ENCODE results near the gene CALML3.

Gene CALML3

DNA sequence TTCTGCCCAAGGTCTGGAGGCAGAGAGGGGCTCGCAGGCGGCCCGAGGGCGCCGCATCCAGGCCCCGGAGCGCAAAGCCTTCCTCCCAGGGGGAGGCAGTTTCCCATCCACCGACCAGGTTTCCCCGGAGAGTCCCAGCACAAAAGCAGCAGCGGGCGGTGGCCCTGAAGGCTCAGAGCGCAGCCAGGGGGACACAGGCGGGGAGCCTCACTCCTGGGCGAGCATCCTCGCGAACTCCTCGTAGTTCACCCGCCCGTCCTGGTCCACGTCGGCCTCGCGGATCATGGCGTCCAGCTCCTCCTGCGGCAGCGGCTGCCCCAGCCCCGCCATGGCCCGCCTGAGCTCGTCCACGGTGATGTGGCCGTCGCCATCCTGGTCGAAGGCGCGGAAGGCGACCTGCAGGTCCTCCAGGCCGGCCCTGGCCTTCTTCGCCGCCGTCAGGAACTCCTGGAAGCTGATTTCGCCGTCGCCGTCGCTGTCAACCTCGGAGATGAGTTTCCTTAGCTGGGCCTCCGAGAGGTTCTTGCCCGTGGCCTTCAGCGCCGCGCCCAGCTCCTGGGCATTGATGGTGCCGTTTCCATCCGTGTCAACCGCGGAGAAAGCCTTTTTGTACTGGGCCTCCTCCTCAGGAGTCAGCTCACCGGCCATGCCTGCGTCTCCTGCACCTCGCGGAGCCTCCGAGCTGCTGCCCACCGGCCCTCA is 25.8 kb upstream of the CALML3 start:
- no peak for DNase-seq (ENCODE audit: low read depth)
- TF ChIP-seq, protein P1, sequence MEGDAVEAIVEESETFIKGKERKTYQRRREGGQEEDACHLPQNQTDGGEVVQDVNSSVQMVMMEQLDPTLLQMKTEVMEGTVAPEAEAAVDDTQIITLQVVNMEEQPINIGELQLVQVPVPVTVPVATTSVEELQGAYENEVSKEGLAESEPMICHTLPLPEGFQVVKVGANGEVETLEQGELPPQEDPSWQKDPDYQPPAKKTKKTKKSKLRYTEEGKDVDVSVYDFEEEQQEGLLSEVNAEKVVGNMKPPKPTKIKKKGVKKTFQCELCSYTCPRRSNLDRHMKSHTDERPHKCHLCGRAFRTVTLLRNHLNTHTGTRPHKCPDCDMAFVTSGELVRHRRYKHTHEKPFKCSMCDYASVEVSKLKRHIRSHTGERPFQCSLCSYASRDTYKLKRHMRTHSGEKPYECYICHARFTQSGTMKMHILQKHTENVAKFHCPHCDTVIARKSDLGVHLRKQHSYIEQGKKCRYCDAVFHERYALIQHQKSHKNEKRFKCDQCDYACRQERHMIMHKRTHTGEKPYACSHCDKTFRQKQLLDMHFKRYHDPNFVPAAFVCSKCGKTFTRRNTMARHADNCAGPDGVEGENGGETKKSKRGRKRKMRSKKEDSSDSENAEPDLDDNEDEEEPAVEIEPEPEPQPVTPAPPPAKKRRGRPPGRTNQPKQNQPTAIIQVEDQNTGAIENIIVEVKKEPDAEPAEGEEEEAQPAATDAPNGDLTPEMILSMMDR (IDR thresholded peaks at IDR 0.05; ENCODE audit: low read depth, low read length, missing control alignments), result no peak
- H3K4me3 ChIP-seq (ENCODE audit: low read depth, low read length), result no peak overlapping the region

DNA sequence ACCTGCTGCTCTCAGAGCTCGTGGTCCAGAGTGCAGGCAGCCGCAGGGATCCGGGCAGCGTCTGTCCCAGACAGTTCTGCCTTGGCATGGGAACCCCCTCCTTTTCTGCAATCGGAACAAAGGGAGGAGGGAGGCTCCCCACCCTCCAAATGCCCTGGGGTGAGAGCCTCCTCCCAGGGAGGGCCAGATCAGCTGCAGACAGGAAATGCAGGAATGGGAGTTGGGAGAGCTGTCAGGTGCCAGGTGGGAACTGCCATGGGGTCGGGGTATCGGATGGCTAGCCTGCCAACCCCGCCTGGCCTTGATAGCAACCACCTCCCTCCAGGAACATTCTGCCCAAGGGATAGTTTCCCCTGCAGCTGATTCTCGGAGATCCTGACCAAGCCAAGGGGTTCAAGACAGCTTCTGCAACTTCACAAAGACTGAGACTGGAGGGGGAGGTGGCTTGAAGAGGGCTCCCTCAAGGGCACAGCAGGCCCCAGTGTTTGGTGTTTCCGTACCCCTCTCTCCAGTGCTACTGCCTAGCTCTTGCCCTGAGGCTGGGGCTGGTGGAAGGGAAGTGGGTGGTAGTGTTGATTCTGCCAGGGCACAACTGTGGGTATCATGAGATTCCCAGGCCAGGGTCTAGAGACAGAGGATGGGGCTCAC is 25.1 kb upstream of the CALML3 start, which contains the start of gene CALML5:
Gene CALML5, minus strand, starts transcription at position 78 of the 648 bp plus-strand sequence. CDS start 132 bp downstream, outside the sequence.
- no peak for DNase-seq (ENCODE audit: low read depth)
- H3K4me3 ChIP-seq (ENCODE audit: low read depth, low read length), result no peak within 1 kb of the TSS
- TF ChIP-seq, protein P1 (IDR thresholded peaks at IDR 0.05; ENCODE audit: low read depth, low read length, missing control alignments), result no peak

DNA sequence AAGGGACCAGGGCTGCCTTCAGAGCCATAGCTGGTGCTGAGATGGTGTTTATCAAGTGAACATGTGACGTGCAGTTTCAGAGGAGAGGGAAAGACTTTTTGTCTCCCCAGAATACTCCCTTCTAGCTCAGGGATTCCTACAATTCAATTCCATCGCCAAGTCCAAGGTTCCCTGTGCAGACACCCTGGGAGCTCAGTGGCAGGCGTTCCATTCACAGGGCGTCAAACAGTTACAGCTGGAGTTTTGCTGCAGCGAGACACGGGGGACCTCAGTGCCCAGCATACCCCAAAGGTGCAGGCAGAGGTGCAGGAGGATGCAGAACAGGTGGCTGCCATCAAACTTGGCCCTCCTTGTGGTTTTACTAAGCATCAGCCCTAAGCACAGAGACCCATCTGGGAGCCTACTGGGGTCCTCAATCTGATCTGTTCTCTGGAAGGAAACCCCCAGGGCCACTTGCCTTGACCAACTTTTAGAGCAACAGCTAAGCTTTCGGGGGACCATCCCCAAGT is 24.5 kb upstream of the CALML3 start:
- TF ChIP-seq, protein P1 (IDR thresholded peaks at IDR 0.05; ENCODE audit: low read depth, low read length, missing control alignments), result no peak
- H3K4me3 ChIP-seq (ENCODE audit: low read depth, low read length), result no peak overlapping the region

DNA sequence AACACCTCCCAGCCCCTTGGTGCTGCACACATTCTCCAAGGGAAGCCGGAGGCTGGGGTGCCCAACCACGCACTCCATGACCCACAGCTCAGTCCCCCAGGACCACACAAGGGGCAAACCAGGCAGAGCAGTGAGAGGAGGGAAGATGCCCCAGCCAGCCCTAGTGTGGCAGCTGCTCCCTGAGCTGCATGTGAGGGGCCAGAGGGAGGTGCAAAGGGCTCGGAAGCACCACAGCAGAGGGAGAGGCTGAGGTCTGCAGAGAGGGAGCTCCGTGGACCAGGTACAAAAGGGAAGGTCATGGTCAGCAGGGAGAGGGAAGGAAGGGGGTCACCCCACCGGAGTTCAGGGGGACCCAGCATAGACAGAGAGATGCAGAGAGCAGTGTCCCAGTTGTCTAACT is 23.9 kb upstream of the CALML3 start:
- no peak for DNase-seq (ENCODE audit: low read depth)
- TF ChIP-seq, protein P1 (IDR thresholded peaks at IDR 0.05; ENCODE audit: low read depth, low read length, missing control alignments), result no peak
- H3K4me3 ChIP-seq (ENCODE audit: low read depth, low read length), result no peak overlapping the region

More for the DNA sequence above, 24.5 kb upstream of the CALML3 start:
- DNase-seq (ENCODE audit: low read depth), result no peak

DNA sequence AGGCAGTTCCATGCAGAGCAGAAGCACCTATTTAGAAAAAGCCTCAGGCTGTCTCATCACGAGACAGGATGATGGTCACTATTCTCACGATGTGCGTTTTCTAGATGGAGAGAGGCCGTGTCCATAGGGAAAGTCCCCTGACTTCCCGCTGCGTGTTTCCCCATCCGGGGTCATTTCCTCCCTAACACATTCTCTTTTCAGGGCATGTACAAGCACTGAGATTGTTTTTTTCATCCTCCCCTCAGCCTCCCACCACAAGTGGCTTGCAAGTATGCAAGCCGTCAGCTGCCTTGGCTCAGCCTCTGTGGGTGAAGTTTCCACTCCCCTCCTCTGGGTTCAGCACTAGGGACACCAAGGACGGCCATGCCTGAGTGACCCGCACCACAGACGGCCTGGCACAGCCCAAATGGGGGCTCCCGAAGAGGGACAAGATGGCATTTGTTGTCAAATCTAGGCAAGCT is 22.7 kb upstream of the CALML3 start:
- DNase-seq (ENCODE audit: low read depth), result no peak
- TF ChIP-seq, protein P1 (IDR thresholded peaks at IDR 0.05; ENCODE audit: low read depth, low read length, missing control alignments), result no peak

DNA sequence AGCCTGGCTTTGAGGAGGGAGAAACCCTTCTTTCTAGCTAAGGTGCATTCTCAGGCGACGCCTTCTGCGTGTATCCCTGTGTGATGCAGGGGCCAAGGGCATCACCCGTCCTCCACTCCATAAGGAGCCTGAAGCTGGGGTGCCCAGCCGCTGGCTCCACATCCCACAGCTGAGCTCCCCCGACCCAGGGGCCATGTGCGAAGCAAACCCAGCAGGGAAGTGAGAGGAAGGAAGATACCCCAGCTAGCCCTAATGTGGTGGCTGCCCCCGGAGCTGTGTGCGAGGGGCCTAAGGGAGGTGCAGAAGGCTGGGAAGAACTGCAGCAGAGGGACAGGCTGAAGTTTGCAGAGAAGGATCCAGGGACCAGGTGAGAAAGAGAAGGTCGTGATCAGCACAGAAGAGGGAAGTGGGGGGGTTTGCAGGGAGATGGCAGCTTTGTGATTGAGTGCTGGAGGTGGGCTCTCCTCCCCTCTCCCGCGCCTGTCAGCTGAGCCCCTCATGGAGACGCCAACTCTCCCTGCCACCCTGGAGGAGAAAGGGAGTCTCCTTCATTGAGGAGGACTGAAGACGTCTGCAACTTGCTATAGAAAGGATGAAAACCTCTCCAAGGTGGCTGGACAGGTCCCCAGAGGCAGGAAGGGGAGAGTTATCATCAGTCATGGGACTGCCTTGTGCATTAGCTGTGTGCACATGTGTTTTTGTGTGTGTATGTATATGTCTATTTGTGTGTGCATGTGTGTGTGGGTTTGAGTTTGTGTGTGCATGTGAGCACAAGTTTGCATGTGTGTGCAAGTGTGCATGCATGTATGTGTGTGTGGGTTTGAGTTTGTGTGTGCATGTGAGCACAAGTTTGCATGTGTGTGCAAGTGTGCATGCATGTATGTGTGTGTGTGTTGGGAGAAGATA is 21.9 kb upstream of the CALML3 start:
- no peak overlapping the region for H3K4me3 ChIP-seq (ENCODE audit: low read depth, low read length)
- DNase-seq (ENCODE audit: low read depth), result no peak
- TF ChIP-seq, protein P1 (IDR thresholded peaks at IDR 0.05; ENCODE audit: low read depth, low read length, missing control alignments), result no peak

More for the DNA sequence above, 22.7 kb upstream of the CALML3 start:
- H3K4me3 ChIP-seq (ENCODE audit: low read depth, low read length), result no peak overlapping the region
